Stimulated activated CD8-positive, alpha-beta memory T cell treated with anti-CD3 and anti-CD28 coated beads, Interleukin-7, amount 100 ng/mL, for 24 hours (primary cell): ENCODE data around the gene CDH5.

Source experiments
- DNase-seq: peaks from one replicate; pipeline ENCODE4 v3.0.0-alpha.2; 2020; ENCODE audit warnings: low read depth

The CDH5 gene

DNA sequence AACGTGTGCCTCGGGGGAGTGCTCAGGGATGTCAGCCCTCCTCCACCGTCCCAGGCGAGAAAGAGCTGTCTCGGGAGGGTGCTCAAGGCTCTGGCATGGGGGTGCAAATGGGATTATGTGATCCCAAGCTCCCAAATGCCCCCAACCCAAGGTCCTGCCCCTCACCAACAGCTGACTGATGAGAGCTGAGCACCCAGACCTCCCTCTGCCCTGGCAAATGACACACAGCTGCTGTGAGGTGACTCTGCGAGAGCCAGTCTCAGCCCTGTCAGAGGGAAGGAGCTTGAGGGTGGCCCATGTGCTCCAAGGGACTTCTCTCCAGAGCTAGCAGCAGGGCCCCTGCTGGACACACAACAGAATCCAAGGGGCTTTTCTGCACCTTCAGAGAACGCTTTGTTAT is 7.7 kb downstream of the CDH5 start:
- DNase-seq = no peak

DNA sequence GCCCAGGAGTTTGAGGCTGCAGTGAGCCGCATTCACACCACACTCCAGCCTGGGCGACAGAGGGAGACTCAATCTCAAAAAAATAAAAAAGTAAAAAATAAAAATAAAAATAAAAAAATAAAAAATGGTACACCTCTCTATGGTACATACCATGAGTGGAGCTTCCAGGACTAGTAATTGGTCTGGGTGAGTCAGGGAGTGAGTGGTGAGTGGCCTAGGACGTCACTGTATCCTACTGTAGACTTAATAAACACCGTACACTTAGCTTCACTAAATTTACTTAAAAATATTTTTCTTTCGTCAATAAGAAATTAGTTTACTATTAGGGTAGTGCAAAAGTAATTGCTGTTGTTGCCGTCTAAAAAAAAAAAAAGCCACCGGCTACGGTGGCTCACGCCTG is 9.0 kb downstream of the CDH5 start:
- DNase-seq = no peak

DNA sequence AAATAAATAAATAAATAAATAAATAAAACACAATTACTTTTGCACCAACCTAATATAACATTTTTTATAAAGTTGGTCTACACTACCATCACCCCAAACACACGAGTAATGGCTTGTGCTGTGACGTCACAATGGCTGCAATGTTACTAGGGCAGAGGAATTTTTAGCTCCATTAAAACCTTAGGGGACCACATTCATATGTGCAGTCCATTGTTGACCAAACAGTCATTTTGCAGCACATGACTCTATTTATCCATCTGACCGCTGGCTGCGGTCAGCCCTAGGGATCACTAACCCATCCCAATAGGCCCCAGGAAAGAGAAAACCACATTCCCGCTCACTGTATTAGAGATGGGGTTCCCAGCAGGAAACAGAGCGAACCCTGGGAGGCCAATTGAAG is 9.6 kb downstream of the CDH5 start:
- no peak for DNase-seq

DNA sequence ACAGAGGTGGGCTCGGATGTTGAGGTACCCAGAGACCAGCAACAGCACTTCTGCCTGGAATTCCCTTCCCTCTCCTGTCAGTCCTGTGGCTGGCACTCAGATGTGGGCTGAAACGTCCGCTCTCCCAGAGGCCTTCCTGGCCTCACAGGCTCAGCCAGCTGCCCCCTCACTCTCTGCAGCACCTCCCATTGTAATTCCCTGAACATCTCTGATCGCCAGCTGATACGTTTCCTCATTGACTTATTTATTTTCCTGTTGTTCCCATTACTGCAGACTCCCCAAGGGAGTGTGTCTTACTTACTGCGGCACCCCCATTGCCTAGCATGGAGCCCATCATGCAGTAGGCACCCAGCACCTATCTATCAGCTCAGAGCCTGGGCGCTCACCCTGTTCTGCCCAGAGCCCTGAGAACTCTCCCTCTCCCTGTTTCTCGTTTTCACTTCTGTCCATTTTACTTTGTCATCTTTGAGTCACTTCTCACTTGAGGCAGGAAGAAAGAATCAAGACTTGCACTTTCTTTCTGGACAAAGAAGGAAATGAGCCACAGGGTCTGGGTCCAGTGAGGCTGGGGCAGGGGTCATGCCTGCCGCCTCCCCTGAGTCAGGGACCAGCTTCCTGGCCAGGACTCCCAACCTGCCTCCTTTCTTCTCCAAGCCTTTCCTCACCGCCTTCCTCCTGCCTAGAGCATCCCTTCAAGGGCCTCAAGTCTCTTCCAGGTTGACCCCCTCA is 10.2 kb downstream of the CDH5 start:
- DNase-seq = no peak

DNA sequence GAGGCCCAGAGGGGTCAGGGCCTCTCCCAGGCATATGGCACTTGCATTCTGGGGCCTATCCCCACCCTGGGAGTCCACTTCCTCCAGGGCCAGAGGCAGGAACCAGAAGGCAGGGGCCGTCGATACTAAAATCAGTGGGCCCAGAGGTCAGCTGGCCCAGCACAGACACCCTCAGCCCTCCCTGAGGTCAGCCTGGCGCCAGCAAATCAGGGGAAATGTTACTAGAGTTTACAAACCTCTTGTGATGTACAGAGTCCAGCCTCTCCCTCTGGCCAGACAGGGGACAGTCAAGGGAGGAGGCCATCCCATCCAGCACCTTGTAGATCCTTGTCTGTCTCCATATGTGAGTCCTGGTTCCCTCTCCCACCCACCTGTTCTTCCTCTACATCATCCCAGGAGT is 10.8 kb downstream of the CDH5 start:
- no peak for DNase-seq

DNA sequence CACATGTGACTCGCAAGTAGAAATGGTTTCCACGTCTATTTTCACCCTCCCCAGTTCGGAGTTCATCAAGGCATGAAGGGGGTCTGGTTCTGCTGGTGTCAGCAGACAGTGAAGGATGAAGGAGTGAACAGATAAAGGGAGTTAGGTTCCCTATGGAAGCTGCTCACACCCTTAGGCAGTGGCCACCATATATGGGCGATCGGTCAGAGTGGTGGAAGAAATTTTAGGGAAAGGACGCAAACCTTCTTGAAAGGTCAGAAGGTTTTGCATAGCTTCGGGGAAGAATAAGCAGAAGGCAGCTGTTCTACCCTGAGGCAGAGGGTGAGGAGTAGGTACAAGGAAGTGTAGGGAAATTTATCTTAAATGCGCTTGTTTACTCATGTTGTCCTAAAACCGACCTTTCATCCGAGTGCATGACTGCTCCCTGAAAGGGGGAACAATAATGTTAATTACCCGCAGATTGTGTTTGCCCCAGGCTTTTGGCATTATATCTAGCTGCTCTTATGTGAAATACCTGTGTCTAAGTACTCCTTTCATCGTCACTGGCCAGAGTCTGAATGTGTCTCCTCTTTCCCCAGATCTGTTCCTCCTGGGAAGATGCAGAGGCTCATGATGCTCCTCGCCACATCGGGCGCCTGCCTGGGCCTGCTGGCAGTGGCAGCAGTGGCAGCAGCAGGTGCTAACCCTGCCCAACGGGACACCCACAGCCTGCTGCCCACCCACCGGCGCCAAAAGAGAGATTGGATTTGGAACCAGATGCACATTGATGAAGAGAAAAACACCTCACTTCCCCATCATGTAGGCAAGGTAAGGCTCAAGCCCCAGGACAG is 12.5 kb downstream of the CDH5 start:
- no peak for DNase-seq

DNA sequence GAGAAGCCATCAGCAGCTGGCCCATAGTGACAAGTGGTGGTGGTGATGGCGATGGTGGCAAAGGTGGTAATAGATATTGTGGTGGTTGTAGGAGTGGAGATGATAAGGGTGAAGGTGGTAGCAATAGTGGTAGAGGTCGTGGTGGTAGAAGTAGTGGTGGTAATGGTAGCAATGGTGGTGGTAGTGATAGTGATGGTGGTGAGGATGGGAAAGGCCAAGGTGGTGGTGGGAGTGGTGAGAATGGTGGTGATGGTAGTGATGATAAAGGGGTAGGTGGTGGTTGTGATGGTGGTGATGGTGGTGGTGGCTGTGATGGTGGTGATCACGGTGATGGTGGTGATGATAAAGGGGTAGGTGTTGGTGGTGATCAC is 13.1 kb downstream of the CDH5 start:
- DNase-seq = no peak

DNA sequence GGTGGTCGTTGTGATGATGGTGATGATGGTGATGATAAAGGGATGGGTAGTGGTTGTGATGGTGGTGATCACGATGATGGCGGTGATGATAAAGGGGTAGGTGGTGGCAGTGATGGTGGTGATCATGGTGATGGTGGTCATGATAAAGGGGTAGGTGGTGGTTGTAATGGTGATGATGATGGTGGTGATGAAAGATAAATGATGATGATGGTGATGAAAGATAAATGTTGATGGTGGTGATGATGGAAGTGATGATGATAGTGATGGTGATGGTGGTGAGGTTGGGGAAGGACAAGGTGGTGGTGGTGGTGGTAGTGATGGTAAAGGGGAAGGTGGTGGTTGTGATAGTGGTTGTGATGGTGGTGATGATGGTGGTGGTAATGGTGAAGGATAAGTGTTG is 13.9 kb downstream of the CDH5 start:
- no peak for DNase-seq

DNA sequence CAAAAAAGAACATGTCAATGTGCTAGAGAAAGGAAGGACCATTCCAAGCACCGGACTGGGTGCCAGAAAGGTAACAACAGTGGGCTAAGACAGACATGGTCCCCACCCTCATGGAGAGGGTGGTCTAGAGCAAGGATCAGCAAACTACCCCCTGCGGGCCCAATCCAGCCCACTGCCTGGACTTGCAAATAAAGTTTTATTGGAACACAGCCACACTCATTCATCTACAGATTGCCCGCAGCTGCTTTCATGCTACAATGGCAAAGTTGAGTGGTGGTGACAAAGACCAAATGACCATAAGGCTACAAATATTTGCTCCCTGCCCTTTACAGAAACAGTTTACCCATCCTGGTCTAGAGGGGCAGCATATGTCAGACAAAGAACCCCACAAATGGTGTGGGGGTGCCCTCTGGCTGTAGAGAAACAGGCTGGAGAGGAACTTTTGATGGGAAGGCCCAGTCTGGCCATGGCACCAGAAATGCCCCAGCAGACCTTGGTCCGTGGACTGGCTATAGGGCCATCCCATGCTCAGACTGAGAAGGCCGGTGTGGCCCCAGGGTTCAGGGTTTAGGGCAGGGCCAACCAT is 15.2 kb downstream of the CDH5 start:
- no peak for DNase-seq

DNA sequence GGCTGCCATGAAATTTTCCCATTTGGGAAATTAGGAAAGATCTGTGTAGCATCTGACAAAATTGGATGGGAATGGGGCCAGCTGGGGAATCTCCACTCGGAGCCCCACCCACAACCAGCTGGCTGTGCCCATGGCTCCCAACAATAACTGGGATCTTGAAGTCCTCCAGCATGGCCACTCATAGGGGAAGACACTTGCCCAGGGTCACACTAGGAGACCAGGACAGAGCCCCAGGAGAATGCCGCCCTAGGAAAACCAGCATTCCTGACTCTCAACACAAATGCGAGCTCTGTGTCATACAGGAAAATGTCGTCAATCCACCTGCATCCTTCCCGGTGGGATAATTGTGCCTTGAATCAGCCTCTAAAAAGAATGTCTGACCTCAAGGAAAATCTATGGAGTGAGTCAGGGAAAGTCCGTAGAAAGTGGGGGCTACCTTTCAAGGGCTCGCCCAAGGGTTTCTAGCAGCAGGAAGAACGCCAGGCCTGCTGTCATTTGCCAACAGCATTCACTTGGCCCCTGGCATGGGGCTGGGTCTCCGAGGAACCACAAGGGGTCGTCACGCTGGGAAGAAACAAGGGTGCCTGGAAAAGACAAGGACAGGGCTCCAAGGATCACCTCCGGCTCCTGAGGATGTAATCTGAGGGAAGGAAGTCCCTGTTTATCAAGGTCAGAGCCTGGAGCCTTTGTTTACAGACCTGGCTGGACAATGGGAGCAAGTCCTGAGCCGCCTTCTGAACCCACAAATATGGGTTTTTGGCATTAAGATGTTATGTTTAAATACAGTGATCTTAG is 15.9 kb downstream of the CDH5 start:
- no peak for DNase-seq

DNA sequence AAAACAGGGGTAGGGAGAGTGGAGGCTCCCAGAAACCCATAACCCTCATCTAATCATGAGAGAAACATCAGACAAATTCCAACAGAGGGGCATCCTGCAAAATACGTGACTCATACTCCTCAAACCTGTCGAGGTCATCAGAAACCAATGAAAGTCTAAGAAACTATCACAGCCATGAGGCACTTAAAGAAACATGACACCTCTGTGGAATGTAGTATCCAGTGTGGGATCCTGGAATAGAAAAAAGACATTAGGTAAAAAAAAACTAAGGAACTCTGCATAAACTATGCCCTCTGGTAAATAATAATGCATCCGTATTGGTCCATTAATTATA is 16.4 kb downstream of the CDH5 start:
- no peak for DNase-seq

DNA sequence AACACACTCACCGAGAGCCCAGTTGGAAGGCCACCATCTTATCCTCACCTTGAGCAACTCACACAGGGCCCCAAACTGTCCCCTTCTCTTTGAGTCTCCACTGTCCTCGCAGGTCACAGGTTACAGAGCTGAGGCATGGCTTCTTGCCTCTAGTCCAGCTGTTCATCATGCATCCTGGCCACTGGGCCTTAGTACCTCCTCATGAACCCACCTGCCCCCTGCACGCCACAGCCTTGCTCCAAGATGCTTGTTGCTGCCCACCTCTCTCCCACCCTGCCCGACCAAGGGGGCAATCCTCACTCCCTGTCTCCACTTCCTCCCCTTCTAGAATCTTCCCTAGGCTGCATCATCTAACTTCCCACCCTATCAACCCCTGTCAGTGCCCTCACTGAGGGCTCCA is 17.1 kb downstream of the CDH5 start:
- no peak for DNase-seq

DNA sequence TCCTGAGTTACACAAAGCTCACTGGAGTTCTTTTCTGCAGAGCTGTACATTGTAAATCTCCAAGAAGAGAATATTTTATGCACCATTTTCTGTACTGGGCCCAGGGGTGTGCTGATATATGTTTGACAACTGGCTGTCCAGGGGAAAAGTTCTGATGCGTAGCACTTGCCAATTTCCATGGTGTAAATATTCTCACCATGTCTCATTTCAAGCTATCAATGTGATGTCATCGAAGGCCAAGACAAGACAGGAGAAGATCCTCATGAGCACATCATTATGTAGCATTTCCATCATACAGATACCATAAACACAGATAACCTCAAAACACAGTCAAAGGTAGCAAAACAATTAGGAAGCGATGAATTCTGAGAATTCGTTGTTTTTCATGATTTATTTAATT is 18.9 kb downstream of the CDH5 start:
- DNase-seq = no peak

DNA sequence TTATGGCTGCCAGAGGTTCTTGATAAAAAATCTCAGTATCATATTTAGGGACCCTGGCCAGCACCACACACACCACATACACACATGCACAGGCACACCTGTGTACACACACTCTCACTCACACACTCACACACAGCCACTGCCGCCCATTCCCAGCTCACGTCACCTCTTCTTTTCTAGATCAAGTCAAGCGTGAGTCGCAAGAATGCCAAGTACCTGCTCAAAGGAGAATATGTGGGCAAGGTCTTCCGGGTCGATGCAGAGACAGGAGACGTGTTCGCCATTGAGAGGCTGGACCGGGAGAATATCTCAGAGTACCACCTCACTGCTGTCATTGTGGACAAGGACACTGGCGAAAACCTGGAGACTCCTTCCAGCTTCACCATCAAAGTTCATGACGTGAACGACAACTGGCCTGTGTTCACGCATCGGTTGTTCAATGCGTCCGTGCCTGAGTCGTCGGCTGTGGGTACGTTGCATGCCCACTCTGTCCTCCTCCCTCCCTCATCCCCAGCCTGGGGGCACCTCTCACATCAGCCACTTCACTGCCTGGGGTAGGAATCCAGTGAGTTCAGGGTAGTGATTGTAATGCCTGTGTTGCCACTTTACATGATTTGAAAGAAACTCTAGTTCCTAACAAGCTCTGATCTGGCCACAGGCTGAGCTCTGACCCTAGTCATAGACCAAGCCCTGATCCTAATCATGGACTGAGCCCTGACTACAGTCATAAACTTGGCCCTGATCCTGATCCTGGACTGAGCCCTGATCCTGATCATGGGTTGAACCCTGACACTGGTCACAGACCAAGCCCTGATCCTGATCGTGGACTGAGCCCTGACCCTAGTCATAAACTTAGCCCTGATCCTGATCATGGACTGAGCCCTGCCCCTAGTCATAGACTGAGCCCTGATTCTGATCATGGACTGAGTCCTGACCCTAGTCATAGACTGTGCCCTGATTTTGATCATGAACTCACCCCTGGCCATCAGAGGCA is 20.4 kb downstream of the CDH5 start:
- DNase-seq = no peak

DNA sequence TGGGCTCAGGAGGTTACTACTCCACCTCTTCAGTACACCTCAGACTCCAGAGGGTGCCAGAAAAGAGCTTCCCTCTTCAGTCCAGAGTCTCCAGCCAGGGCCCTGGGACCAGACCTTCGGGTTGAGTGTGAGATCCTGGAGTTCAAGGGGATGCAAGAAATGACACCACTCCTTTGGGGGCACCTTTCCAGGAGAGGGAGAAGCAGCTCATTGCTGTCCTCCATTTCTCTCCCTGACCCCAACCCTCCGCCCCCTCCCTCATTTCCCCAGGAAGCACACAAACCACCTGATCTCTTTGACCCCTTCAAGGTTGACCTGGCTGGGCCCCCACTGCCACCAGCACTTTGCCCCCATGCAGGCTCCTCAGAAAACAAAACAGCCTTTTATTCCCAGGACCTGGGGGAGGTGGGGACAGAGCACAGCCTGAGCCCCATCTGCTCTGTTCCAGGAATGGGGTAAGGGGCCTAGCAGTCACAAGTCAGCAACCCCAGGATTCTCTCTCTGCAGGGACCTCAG is 21.4 kb downstream of the CDH5 start:
- no peak for DNase-seq

DNA sequence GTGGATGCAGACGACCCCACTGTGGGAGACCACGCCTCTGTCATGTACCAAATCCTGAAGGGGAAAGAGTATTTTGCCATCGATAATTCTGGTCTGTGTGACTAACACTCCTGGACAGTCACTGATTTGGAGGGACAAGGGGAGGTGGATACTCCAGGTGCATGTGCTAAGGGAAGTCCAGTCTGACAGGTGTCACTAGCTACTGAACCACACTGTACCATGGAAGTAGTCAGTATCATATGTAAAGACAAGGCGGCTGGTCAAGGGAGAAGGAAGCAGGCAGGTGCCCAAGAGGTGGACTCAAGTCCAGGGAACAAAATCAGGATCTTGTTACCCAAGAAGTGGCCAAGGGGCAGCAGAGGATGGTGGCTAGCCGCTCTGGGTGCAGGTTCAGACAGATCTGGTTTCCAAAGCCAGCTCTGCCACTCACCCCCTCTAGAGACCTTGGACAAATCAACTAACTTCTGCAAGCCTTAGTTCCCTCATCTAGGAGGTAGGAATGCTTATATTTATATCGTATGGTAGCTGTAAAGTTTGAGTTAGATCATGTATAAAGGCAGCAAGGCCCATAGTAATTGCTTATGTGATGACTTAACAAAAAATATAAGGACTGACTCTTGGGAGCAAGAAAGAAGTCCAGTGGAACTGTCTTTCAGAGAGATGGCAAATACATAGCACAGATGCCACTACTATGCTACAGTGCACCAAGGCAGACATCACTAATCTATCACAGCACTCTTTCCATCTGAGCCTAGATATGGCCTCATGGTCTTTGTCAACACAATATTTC is 22.1 kb downstream of the CDH5 start:
- no peak for DNase-seq

DNA sequence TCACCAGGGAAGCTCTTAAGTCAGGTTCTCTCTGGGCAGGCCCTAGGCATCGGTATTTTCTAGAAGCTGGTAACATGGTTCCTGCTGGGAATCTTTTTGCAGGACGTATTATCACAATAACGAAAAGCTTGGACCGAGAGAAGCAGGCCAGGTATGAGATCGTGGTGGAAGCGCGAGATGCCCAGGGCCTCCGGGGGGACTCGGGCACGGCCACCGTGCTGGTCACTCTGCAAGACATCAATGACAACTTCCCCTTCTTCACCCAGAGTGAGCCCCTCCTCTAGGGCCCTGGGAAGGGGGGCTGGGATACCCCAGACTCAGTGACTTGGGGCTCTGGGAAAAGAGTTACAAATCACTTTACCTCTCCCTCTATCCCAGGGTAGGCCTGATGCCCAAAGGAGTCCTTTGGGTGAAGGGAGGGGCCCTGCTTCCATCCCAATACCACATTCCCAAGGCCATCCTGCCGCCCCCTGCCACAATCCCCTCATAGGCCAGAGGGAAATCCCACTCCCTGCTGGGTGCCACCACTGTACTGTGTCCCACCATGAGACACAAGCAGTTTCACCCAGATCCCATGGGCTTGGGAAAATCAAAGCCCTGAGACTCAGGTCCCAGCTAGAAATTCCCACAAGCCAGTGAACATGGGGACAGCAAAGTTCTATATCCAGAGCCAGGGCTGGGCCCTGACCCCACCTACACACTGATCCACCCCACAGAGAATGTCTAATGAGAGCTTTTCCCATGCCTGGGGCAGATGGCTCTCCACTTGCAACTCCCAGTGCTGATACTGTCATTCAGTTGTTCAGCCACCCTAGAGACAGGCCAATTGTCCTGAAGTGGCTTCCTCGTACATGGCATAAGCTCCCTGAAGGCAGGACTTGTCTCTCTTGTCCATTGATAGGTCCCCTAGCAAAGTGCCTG is 23.0 kb downstream of the CDH5 start:
- DNase-seq = no peak

DNA sequence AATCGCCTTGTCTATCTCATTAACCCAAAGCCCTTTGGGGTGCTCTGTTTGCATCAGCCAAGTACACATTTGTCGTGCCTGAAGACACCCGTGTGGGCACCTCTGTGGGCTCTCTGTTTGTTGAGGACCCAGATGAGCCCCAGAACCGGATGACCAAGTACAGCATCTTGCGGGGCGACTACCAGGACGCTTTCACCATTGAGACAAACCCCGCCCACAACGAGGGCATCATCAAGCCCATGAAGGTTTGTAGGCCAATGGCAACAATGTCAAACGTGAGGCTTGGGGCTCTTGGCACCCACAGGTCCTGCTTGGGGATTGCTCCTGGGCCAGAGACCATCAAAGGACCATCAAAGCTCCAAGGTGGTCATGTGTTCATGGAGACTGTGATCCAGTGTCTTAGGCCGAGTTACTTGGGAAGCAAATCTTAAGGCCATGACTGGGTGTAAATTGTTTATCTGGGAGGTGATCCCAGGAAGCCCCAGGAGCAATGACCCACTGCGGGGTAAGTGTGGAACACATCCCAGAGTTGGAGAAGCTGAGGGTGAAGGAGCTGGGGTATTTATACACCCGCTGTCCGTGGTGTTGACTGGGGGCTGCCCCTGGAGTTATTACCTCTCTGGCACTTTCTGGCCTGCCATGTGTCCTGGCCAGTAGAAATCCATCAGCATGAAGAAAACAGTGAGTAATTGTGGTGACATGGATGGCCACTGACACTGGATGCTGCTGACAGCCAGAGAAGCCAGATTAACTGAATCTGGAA is 24.0 kb downstream of the CDH5 start:
- DNase-seq = no peak
